HG03457 (cell line): Measurements from ENCODE around the gene ACOT7.
A peak's percentile ranks its signal among the peaks of the same experiment; 100 is the strongest.
"Not testable (repeated sequence)": the region's sequence is repeated elsewhere in the genome, so short reads cannot be mapped to it uniquely, and the experiment has no call there.

ENCODE experiments used
- ATAC-seq: cut with Tn5 transposase; IDR thresholded peaks from one replicate; pipeline ENCODE4 v1.9.1; 2021; ENCODE audit warnings: moderate number of reproducible peaks; ENCODE audit not compliant: unreplicated experiment

ACOT7 gene

GRCh38 chr1:6401673-6402072, 8.1 kb upstream of the ACOT7 start:
- no peak for ATAC-seq

GRCh38 chr1:6399294-6399693, 5.7 kb upstream of the ACOT7 start:
- no peak for ATAC-seq

GRCh38 chr1:6397844-6398441, 4.4 kb upstream of the ACOT7 start:
- ATAC-seq, result no peak

- no peak for ATAC-seq
These were observed 3.4 kb upstream of the ACOT7 start for GRCh38 chr1:6396998-6397397.

- not testable (repeated sequence) for ATAC-seq
These were observed 2.2 kb upstream of the ACOT7 start for GRCh38 chr1:6395781-6396244.

GRCh38 chr1:6395130-6395529, 1.6 kb upstream of the ACOT7 start:
- not testable (repeated sequence) for ATAC-seq

- ATAC-seq, result peak; percentile 20
These were observed 663 bp downstream of the ACOT7 start for GRCh38 chr1:6392809-6393399.

- ATAC-seq, result no peak
These were observed 1.4 kb downstream of the ACOT7 start for GRCh38 chr1:6391951-6392808.

- ATAC-seq, result no peak
These were observed 3.6 kb downstream of the ACOT7 start for GRCh38 chr1:6389971-6390370.

GRCh38 chr1:6386371-6386949, 7.1 kb downstream of the ACOT7 start:
- ATAC-seq, result no peak

GRCh38 chr1:6385488-6386191, 7.9 kb downstream of the ACOT7 start:
- ATAC-seq, result no peak

- ATAC-seq, result no peak
These were observed 8.6 kb downstream of the ACOT7 start for GRCh38 chr1:6384962-6385361.

- ATAC-seq, result no peak
These were observed 9.4 kb downstream of the ACOT7 start for GRCh38 chr1:6384135-6384534.

GRCh38 chr1:6380037-6380436, 13.5 kb downstream of the ACOT7 start:
- no peak for ATAC-seq

- ATAC-seq, result no peak
These were observed 15.3 kb downstream of the ACOT7 start for GRCh38 chr1:6378096-6378746.

GRCh38 chr1:6373961-6374720, 19.4 kb downstream of the ACOT7 start:
- no peak for ATAC-seq

GRCh38 chr1:6372236-6372635, 21.3 kb downstream of the ACOT7 start:
- not testable (repeated sequence) for ATAC-seq

- ATAC-seq, result no peak
These were observed 23.6 kb downstream of the ACOT7 start for GRCh38 chr1:6370006-6370405.

- no peak for ATAC-seq
These were observed 26.1 kb downstream of the ACOT7 start for GRCh38 chr1:6367381-6368012.
